Gastroesophageal sphincter (tissue), 4 donors: ENCODE data around the gene GIMAP1. TPM values are rescaled to one million over a fixed set of nuclear protein-coding genes. Genes with fewer than 3 reads are reported as not detected.

Source experiments
- ATAC-seq: fragments of 150-250 bp; one replicate; pipeline ENCODE4 v1.9.1; 2016; ENCODE audit warnings: mild to moderate bottlenecking, moderate library complexity
- H3K27ac ChIP-seq, 4 donors: fragments of 200-600 bp; sonication (generic) in 3 of 4; 1 replicate in 3 of 4; 2 replicates in 1 of 4; pipeline ENCODE4 v1.5.1; 2016 to 2019
- H3K27me3 ChIP-seq: fragments of 200-600 bp; sonication (generic); one replicate; pipeline ENCODE4 v1.5.1; 2019
- H3K36me3 ChIP-seq, 2 donors: fragments of 200-600 bp; sonication (generic); one replicate each; pipeline ENCODE4 v1.5.1; 2019; ENCODE audit warnings: control low read depth in 1 of 2
- H3K4me1 ChIP-seq, 3 donors: fragments of 200-600 bp; sonication (generic); 1 replicate in 2 of 3; 2 replicates in 1 of 3; pipeline ENCODE4 v1.5.1; 2016 to 2019; ENCODE audit warnings: control low read depth in 2 of 3
- H3K4me3 ChIP-seq, 2 donors: fragments of 200-600 bp; sonication (generic); one replicate each; pipeline ENCODE4 v1.5.1; 2019; ENCODE audit warnings: mild to moderate bottlenecking in 1 of 2, moderate library complexity in 1 of 2
- H3K9me3 ChIP-seq, 3 donors: fragments of 200-600 bp; sonication (generic); one replicate each; pipeline ENCODE4 v1.5.1; 2017 to 2019; ENCODE audit warnings: control low read depth in 2 of 3
- CTCF ChIP-seq, 4 experiments: fragments of 200-600 bp in 2 of 4; fragments of 450-650 bp in 2 of 4; sonication (generic) in 1 of 4; IDR thresholded peaks; one replicate each; pipeline ENCODE4 v1.5.1; 2017 to 2019; ENCODE audit warnings: antibody characterized with exemption in 4 of 4, mild to moderate bottlenecking in 2 of 4, moderate library complexity in 2 of 4
- EP300 ChIP-seq: sonication (generic); formaldehyde crosslinking; IDR thresholded peaks from one replicate; pipeline ENCODE4 v1.6.1; 2017; ENCODE audit warnings: antibody characterized with exemption, mild to moderate bottlenecking
- POLR2A ChIP-seq, 2 donors: fragments of 450-650 bp; IDR thresholded peaks; one replicate each; pipeline ENCODE4 v1.6.1; 2017; ENCODE audit warnings: antibody characterized with exemption in 2 of 2, mild to moderate bottlenecking in 2 of 2, moderate library complexity in 1 of 2
- POLR2AphosphoS5 ChIP-seq: sonication (generic); formaldehyde crosslinking; IDR thresholded peaks from one replicate; pipeline ENCODE4 v1.6.1; 2017; ENCODE audit warnings: antibody characterized with exemption
- WGBS, 2 donors: methylation state at CpG; one replicate each; pipeline ENCODE4 v1.1.5; 2018; ENCODE audit warnings: low coverage in 1 of 2; 5-methylcytosine and 5-hydroxymethylcytosine counted together
- total RNA-seq, 4 donors: library from RNA; depleted of rRNA; stranded (reverse); fragments of >200 nt; gene quantifications; one replicate each; pipeline ENCODE4 v1.1.0, GENCODE V29; 2016

GIMAP1 gene
- total RNA-seq, 4 donors from 2014 or later: 4.2 to 14.3 (median 7.9) TPM

GRCh38 chr7:150755473-150756099, 39.2 kb downstream of the GIMAP1 start:
- Histone ChIP-seq H3K4me3 (no peak overlapping the region), H3K27me3 (no peaks in the 10 kb centered on the region), H3K27ac (peak overlapping the region in 3 of 4 donors; percentile 17 to 43 (median 24)), H3K36me3 (no peaks in the 10 kb centered on the region), H3K9me3 (no peaks in the 10 kb centered on the region), H3K4me1 (peaks cover 0 to 11% (median 0%) of the 10 kb centered on the region in 3 donors)
- ATAC-seq: peak; percentile 16
- WGBS, 2 donors: 78 to 80% methylated on average over 3 to 4 of the region's 4 CpGs
- TF ChIP-seq POLR2AphosphoS5: no peak

GRCh38 chr7:150756166-150756565, 39.8 kb downstream of the GIMAP1 start:
- no peaks in the 10 kb centered on the region for H3K27me3 ChIP-seq
- no CpG with 5 or more reads among the region's 3 CpGs for WGBS, 2 donors
- peaks cover 0 to 1% (median 0%) of the 10 kb centered on the region in 3 donors for H3K9me3 ChIP-seq
- ATAC-seq: no peak
- H3K4me3 ChIP-seq: no peak overlapping the region
- TF ChIP-seq EP300 (no peak), POLR2AphosphoS5 (no peak), CTCF (IDR thresholded peaks at IDR 0.05) (no peak), POLR2A (IDR thresholded peaks at IDR 0.05) (no peak)
- no peaks in the 10 kb centered on the region for H3K36me3 ChIP-seq
- peaks cover 0 to 11% (median 0%) of the 10 kb centered on the region in 3 donors for H3K4me1 ChIP-seq
- peak overlapping the region in 2 of 4 donors; percentile 24 to 43 for H3K27ac ChIP-seq

GRCh38 chr7:150756858-150757257, 40.4 kb downstream of the GIMAP1 start:
- no peaks in the 10 kb centered on the region for H3K36me3 ChIP-seq
- ATAC-seq: no peak
- peaks cover 0 to 7% (median 0%) of the 10 kb centered on the region in 3 donors for H3K9me3 ChIP-seq
- H3K27me3 ChIP-seq: no peaks in the 10 kb centered on the region
- 36 to 46% methylated on average over 1 of the region's 1 CpG for WGBS, 2 donors
- peaks cover 0 to 5% (median 0%) of the 10 kb centered on the region in 3 donors for H3K4me1 ChIP-seq
- TF ChIP-seq POLR2A (IDR thresholded peaks at IDR 0.05) (no peak), CTCF (IDR thresholded peaks at IDR 0.05) (peak in 3 of 4 experiments; percentile 8 to 51 (median 44))
- no peak overlapping the region for H3K4me3 ChIP-seq
- H3K27ac ChIP-seq: no peak overlapping the region

- Histone ChIP-seq H3K27ac (no peak overlapping the region), H3K4me3 (no peak overlapping the region), H3K36me3 (no peaks in the 10 kb centered on the region), H3K27me3 (no peaks in the 10 kb centered on the region), H3K9me3 (peaks cover 0 to 7% (median 0%) of the 10 kb centered on the region in 3 donors), H3K4me1 (no peaks in the 10 kb centered on the region)
- TF ChIP-seq POLR2A (IDR thresholded peaks at IDR 0.05) (no peak), POLR2AphosphoS5 (no peak), EP300 (no peak), CTCF (IDR thresholded peaks at IDR 0.05) (no peak)
- no peak for ATAC-seq
- WGBS, 2 donors: 63 to 67% methylated on average over 1 of the region's 1 CpG
These were observed 43.1 kb downstream of the GIMAP1 start for GRCh38 chr7:150759479-150759878.

- Histone ChIP-seq H3K36me3 (no peaks in the 10 kb centered on the region), H3K4me1 (no peaks in the 10 kb centered on the region), H3K9me3 (peaks cover 0 to 4% (median 0%) of the 10 kb centered on the region in 3 donors), H3K27ac (no peak overlapping the region), H3K27me3 (no peaks in the 10 kb centered on the region), H3K4me3 (no peak overlapping the region)
- no peak for TF ChIP-seq POLR2A (IDR thresholded peaks at IDR 0.05)
- TF ChIP-seq EP300: no peak
- no peak for TF ChIP-seq CTCF (IDR thresholded peaks at IDR 0.05)
- TF ChIP-seq POLR2AphosphoS5: no peak
- no peak for ATAC-seq
These were observed 49.9 kb downstream of the GIMAP1 start for GRCh38 chr7:150766334-150766709.
